Stimulated activated naive CD4-positive, alpha-beta T cell treated with Interleukin-2 at 50 U/mL for 16 hours (primary cell): Measurements from ENCODE around the gene CLIC3.

ENCODE experiments used
- DNase-seq: peaks from one replicate; lab custom pipeline; 2025; lab: John Stamatoyannopoulos, UW

Gene CLIC3

GRCh38 chr9:136964171-136964689 lies 32.1 kb downstream of the CLIC3 start:
- no peak for DNase-seq

- no peak for DNase-seq
Measured at GRCh38 chr9:136963751-136964150, 32.6 kb downstream of the CLIC3 start.

- DNase-seq = no peak
Measured at GRCh38 chr9:136963341-136963740, 33.0 kb downstream of the CLIC3 start.

- no peak for DNase-seq
Measured at GRCh38 chr9:136962701-136963248, 33.6 kb downstream of the CLIC3 start.

GRCh38 chr9:136962163-136962562 lies 34.2 kb downstream of the CLIC3 start:
- no peak for DNase-seq

- DNase-seq = no peak
Measured at GRCh38 chr9:136961279-136962065, 34.9 kb downstream of the CLIC3 start.

GRCh38 chr9:136960938-136961275 lies 35.5 kb downstream of the CLIC3 start:
- DNase-seq = no peak

- no peak for DNase-seq
Measured at GRCh38 chr9:136960212-136960937, 36.0 kb downstream of the CLIC3 start.

- DNase-seq = no peak
Measured at GRCh38 chr9:136958898-136959850, 37.2 kb downstream of the CLIC3 start.

GRCh38 chr9:136958473-136958872 lies 37.9 kb downstream of the CLIC3 start:
- no peak for DNase-seq

GRCh38 chr9:136957901-136958300 lies 38.5 kb downstream of the CLIC3 start:
- no peak for DNase-seq

GRCh38 chr9:136957461-136957860 lies 38.9 kb downstream of the CLIC3 start:
- DNase-seq = no peak

- DNase-seq = no peak
Measured at GRCh38 chr9:136956604-136957003, 39.8 kb downstream of the CLIC3 start.

- DNase-seq = no peak
Measured at GRCh38 chr9:136955943-136956335, 40.4 kb downstream of the CLIC3 start.

- no peak for DNase-seq
Measured at GRCh38 chr9:136955202-136955942, 41.0 kb downstream of the CLIC3 start.

- DNase-seq = no peak
Measured at GRCh38 chr9:136954270-136955083, 41.9 kb downstream of the CLIC3 start.

GRCh38 chr9:136953771-136954269 lies 42.5 kb downstream of the CLIC3 start:
- no peak for DNase-seq

GRCh38 chr9:136952876-136953770 lies 43.2 kb downstream of the CLIC3 start:
- DNase-seq = no peak

GRCh38 chr9:136952321-136952850 lies 44.0 kb downstream of the CLIC3 start:
- no peak for DNase-seq
